HepG2 (cell line): ENCODE data around the gene BIRC6. TPM values are rescaled to one million over a fixed set of nuclear protein-coding genes. Genes with fewer than 3 reads are reported as not detected.

ENCODE experiments used
- ATAC-seq: fragments of 200-7000 bp; cut with Tn5 transposase; 3 replicates; pipeline ENCODE4 v1.9.1; 2020; ENCODE audit warnings: mild to moderate bottlenecking, moderate library complexity
- BruUV-seq: library from RNA; stranded (reverse); fragments of 400-500 nt; replicated peaks from 2 replicates; lab custom pipeline; 2021; lab: Mats Ljungman, UMichigan
- CTCF ChIA-PET: fragments of 300-600 bp; formaldehyde crosslinking; extraction: SDS; loops from one replicate; lab custom pipeline; 2021; ENCODE audit warnings: low total read pairs, inconsistent platforms, low intra/inter-chr PET ratio; lab: Yijun Ruan, JAX
- POLR2A ChIA-PET: fragments of 350-600 bp; sonication (Branson Sonifier 250); formaldehyde crosslinking; loops from one replicate; lab custom pipeline; 2020; ENCODE audit warnings: antibody characterized with exemption, inconsistent platforms; lab: Yijun Ruan, JAX
- DNase-seq: peaks from one replicate; pipeline ENCODE4 v3.0.0-alpha.2; 2015; ENCODE audit warnings: low spot score
- FAIRE-seq: peaks from 3 replicates; lab custom pipeline; 2011; peaks lifted over from hg19 to GRCh38; lab: Jason Lieb, UNC
- H2AFZ ChIP-seq: one replicate; pipeline ENCODE4 v1.6.1; 2011; ENCODE audit warnings: low read length, inconsistent platforms
- H3K27ac ChIP-seq: fragments of 300-600 bp; 3 replicates; pipeline ENCODE4 v1.8.0; 2011; ENCODE audit warnings: mixed run types, mild to moderate bottlenecking, mixed read lengths, low read length, inconsistent platforms; ENCODE audit not compliant: insufficient read depth; ENCODE audit errors: extremely low read length
- H3K27me3 ChIP-seq, 2 experiments: fragments of 200-600 bp in 1 of 2; 2 replicates in 1 of 2; 3 replicates in 1 of 2; pipeline versions ENCODE4 v1.6.0 to v1.8.0; 2011; ENCODE audit warnings: low read length in 2 of 2, mild to moderate bottlenecking in 2 of 2, moderate library complexity in 2 of 2, inconsistent platforms in 1 of 2; ENCODE audit not compliant: insufficient read depth in 2 of 2, control insufficient read depth in 1 of 2
- H3K36me3 ChIP-seq, 2 experiments: fragments of 200-600 bp in 1 of 2; replicated peaks in 1 of 2; 2 replicates in 1 of 2; 3 replicates in 1 of 2; pipeline versions ENCODE4 v1.5.1 to v1.8.0; 2011; ENCODE audit warnings: low read length in 2 of 2, inconsistent platforms in 1 of 2; ENCODE audit not compliant: insufficient read depth in 2 of 2, control insufficient read depth in 1 of 2
- H3K4me1 ChIP-seq: 2 replicates; pipeline ENCODE4 v1.5.1; 2012; ENCODE audit warnings: low read length, inconsistent platforms; ENCODE audit not compliant: insufficient read depth
- H3K4me2 ChIP-seq: 2 replicates; pipeline ENCODE4 v1.6.0; 2011; ENCODE audit warnings: low read depth, low read length, inconsistent platforms
- H3K4me3 ChIP-seq, 3 experiments: fragments of 200-600 bp in 1 of 3; sonication (generic), shearing (Covaris generic) in 1 of 3; replicated peaks in 1 of 3; 2 replicates each; pipeline ENCODE4 v1.5.1; 2011 to 2016; ENCODE audit warnings: low read length in 3 of 3, inconsistent platforms in 2 of 3, low read depth in 2 of 3, mild to moderate bottlenecking in 2 of 3, control low read depth in 1 of 3, mixed read lengths in 1 of 3; ENCODE audit not compliant: insufficient read depth in 1 of 3
- H3K79me2 ChIP-seq: one replicate; pipeline ENCODE4 v1.6.1; 2011; ENCODE audit warnings: low read length, inconsistent platforms; ENCODE audit not compliant: insufficient read depth
- H3K9ac ChIP-seq: 2 replicates; pipeline ENCODE4 v1.6.0; 2011; ENCODE audit warnings: mild to moderate bottlenecking, low read depth, low read length, inconsistent platforms; ENCODE audit not compliant: insufficient read depth
- H3K9me3 ChIP-seq: 2 replicates; pipeline ENCODE4 v1.5.1; 2012; ENCODE audit warnings: mild to moderate bottlenecking, low read length
- H4K20me1 ChIP-seq: 2 replicates; pipeline ENCODE4 v1.6.0; 2011; ENCODE audit warnings: inconsistent platforms, mild to moderate bottlenecking, low read length, moderate library complexity; ENCODE audit not compliant: insufficient read depth
- BHLHE40 ChIP-seq: IDR thresholded peaks from 2 replicates; pipeline ENCODE4 v1.6.1; 2011; ENCODE audit warnings: low read length, improper control_type of control experiment
- ERF ChIP-seq: IDR thresholded peaks from 2 replicates; pipeline ENCODE4 v1.6.1; 2018; ENCODE audit warnings: missing biosample characterization, missing genetic modification reagents
- GABPA ChIP-seq, 2 experiments: IDR thresholded peaks; 2 replicates each; pipeline ENCODE4 v1.6.1; 2011 to 2016; ENCODE audit warnings: low read depth in 2 of 2, low read length in 1 of 2, missing biosample characterization in 1 of 2, missing genetic modification characterization in 1 of 2
- HNF4A ChIP-seq: sonication (generic); formaldehyde crosslinking; IDR thresholded peaks from 2 replicates; pipeline ENCODE4 v1.4.0; 2020; ENCODE audit warnings: missing genetic modification reagents
- LRRFIP1 ChIP-seq: sonication (generic); formaldehyde crosslinking; conservative IDR thresholded peaks from 2 replicates; pipeline ENCODE4 v1.4.0; 2020; ENCODE audit warnings: missing genetic modification reagents
- MAFF ChIP-seq: IDR thresholded peaks from 2 replicates; pipeline ENCODE4 v1.6.1; 2011; ENCODE audit warnings: low read depth, low read length, improper control_type of control experiment
- MAFG ChIP-seq: sonication (generic); formaldehyde crosslinking; IDR thresholded peaks from 2 replicates; pipeline ENCODE4 v1.5.1; 2020; ENCODE audit warnings: mild to moderate bottlenecking, missing genetic modification reagents
- MAFK ChIP-seq, 2 experiments: IDR thresholded peaks in 1 of 2; conservative IDR thresholded peaks in 1 of 2; 2 replicates each; pipeline ENCODE4 v1.6.1; 2011; ENCODE audit warnings: improper control_type of control experiment in 2 of 2, low read length in 2 of 2
- PAX8 ChIP-seq: sonication (generic); formaldehyde crosslinking; IDR thresholded peaks from 2 replicates; pipeline ENCODE4 v1.8.0; 2022; ENCODE audit warnings: mild to moderate bottlenecking, missing genetic modification reagents, borderline replicate concordance
- RELA ChIP-seq: sonication (generic); formaldehyde crosslinking; IDR thresholded peaks from 2 replicates; pipeline ENCODE4 v1.4.0; 2020; ENCODE audit warnings: missing genetic modification reagents
- TOPORS ChIP-seq: sonication (generic); formaldehyde crosslinking; IDR thresholded peaks from 2 replicates; pipeline ENCODE4 v1.8.0; 2023; ENCODE audit warnings: mild to moderate bottlenecking, missing genetic modification reagents
- ZFP36 ChIP-seq: fragments of 150-350 bp; IDR thresholded peaks from 2 replicates; pipeline ENCODE4 v1.6.1; 2018; ENCODE audit warnings: borderline replicate concordance, low read length, low read depth; ENCODE audit not compliant: partially characterized antibody
- ZFP37 ChIP-seq: sonication (generic); formaldehyde crosslinking; IDR thresholded peaks from 2 replicates; pipeline ENCODE4 v1.4.0; 2020; ENCODE audit warnings: missing genetic modification reagents, borderline replicate concordance
- ZNF207 ChIP-seq: fragments of 450-650 bp; IDR thresholded peaks from 2 replicates; pipeline ENCODE4 v1.6.1; 2016; ENCODE audit warnings: antibody characterized with exemption, borderline replicate concordance
- ZNF724P ChIP-seq: sonication (generic); formaldehyde crosslinking; IDR thresholded peaks from 2 replicates; pipeline ENCODE4 v1.8.0; 2022; ENCODE audit warnings: missing genetic modification reagents, borderline replicate concordance
- ZNF781 ChIP-seq: sonication (generic); formaldehyde crosslinking; IDR thresholded peaks from 2 replicates; pipeline ENCODE4 v1.5.1; 2020; ENCODE audit warnings: borderline replicate concordance, mild to moderate bottlenecking, missing genetic modification reagents; ENCODE audit errors: not compliant biosample characterization
- WGBS: methylation state at CpG from one replicate; pipeline ENCODE4 v1.1.6; 2017; ENCODE audit warnings: low lambda C conversion rate; 5-methylcytosine and 5-hydroxymethylcytosine counted together
- in situ Hi-C: cut with HindIII; loops from 2 replicates; pipeline ENCODE4 v1.10.0; 2017; ENCODE audit warnings: low pct_unique_long_range_greater_than_20kb; ENCODE audit not compliant: extremely low pct_ligation_motif_present
- intact Hi-C: fragments of 100-400 bp; cut with micrococcal nuclease; formaldehyde crosslinking; loops from one replicate; pipeline ENCODE4 v1.10.0; 2022; ENCODE audit not compliant: unreplicated experiment
- polyA plus RNA-seq, 8 experiments: library from polyadenylated mRNA; depleted of rRNA in 3 of 8; stranded (reverse) in 7 of 8; unstranded in 1 of 8; fragments of >200 nt; fragmentation: Illumina TruSeq in 4 of 8; extraction: Trizol in 4 of 8; gene quantifications; 2 replicates each; pipeline versions ENCODE4 v1.2.1 to v1.2.3, GENCODE V29; 2011 to 2016; ENCODE audit warnings: low read depth in 4 of 8, missing spikeins in 1 of 8, mixed read lengths in 1 of 8; ENCODE audit not compliant: insufficient read depth in 1 of 8
- total RNA-seq, 5 experiments: library from RNA; depleted of rRNA; stranded (reverse); fragments of >200 nt; fragmentation: Illumina TruSeq; extraction: Trizol; gene quantifications; 2 replicates each; pipeline ENCODE4 v1.2.3, GENCODE V29; 2016; ENCODE audit warnings: low read depth in 1 of 5

BIRC6 gene
- total and polyA plus RNA-seq, 2 of the 13 experiments (the other 11 are each of a cell fraction or from before 2014, with no cell fraction given), result 65.6 to 120 TPM

- no peaks in the 10 kb centered on the region for H3K27me3 ChIP-seq
- H4K20me1 ChIP-seq, result no peaks in the 10 kb centered on the region
- intact Hi-C loops (no loop called here), in situ Hi-C loops (no loop called here)
- ATAC-seq (no peak), DNase-seq (no peak), FAIRE-seq (no peak)
- no peak for TF ChIP-seq ZFP36
- TF ChIP-seq ZFP37, result no peak
- no peak for TF ChIP-seq GABPA (IDR thresholded peaks at IDR 0.05; ENCODE audit: low read depth, low read length)
- no peak for TF ChIP-seq GABPA (CRISPR knock-in tag; IDR thresholded peaks at IDR 0.05; ENCODE audit: low read depth)
- TF ChIP-seq RELA (CRISPR knock-in tag), result no peak
- TF ChIP-seq MAFG (CRISPR knock-in tag), result no peak
- TF ChIP-seq TOPORS, result no peak
- H3K9ac ChIP-seq, result no peak overlapping the region
- no peak overlapping the region for H3K4me3 ChIP-seq
- CTCF ChIA-PET, result no interaction called here
- H3K27ac ChIP-seq, result no peak overlapping the region
- no peak overlapping the region for H2AFZ ChIP-seq
- no peak overlapping the region for H3K4me2 ChIP-seq
- H3K79me2 ChIP-seq, result no peaks in the 10 kb centered on the region
- no TSS peak for BruUV-seq
- peaks cover 18 to 81% of the 10 kb centered on the region in 2 experiments for H3K36me3 ChIP-seq
- no peaks in the 10 kb centered on the region for H3K4me1 ChIP-seq
- 98% methylated on average over 2 of the region's 2 CpGs for WGBS
- POLR2A ChIA-PET, result no interaction called here
- no peaks in the 10 kb centered on the region for H3K9me3 ChIP-seq
Observed at GRCh38 chr2:32502941-32503340, 146.1 kb downstream of the BIRC6 start.

GRCh38 chr2:32504877-32505478, 148.2 kb downstream of the BIRC6 start:
- Histone ChIP-seq H3K27me3 (no peaks in the 10 kb centered on the region), H2AFZ (no peak overlapping the region), H3K4me1 (no peaks in the 10 kb centered on the region), H3K4me3 (no peak overlapping the region), H3K9ac (no peak overlapping the region), H4K20me1 (no peaks in the 10 kb centered on the region), H3K9me3 (no peaks in the 10 kb centered on the region), H3K79me2 (no peaks in the 10 kb centered on the region), H3K4me2 (no peak overlapping the region), H3K36me3 (peaks cover 13 to 81% of the 10 kb centered on the region in 2 experiments), H3K27ac (no peak overlapping the region)
- intact Hi-C loops (no loop called here), in situ Hi-C loops (no loop called here)
- ChIA-PET POLR2A (no interaction called here), CTCF (no interaction called here)
- no peak for DNase-seq
- TF ChIP-seq MAFF (peak; percentile 47; the same call in 1 of the 2 replicates), ZNF781 (CRISPR knock-in tag) (no peak), MAFK (conservative IDR thresholded peaks at IDR 0.05 in 1 of 2, IDR thresholded peaks at IDR 0.05 in 1 of 2; ENCODE audit: low read length in 2 of 2) (peak; percentile 37 to 66; a peak in 3 of 4 replicates), LRRFIP1 (CRISPR knock-in tag) (no peak), ERF (CRISPR knock-in tag) (no peak), HNF4A (CRISPR knock-in tag) (no peak), ZNF207 (no peak), BHLHE40 (no peak), ZNF724P (no peak), PAX8 (CRISPR knock-in tag) (no peak)
- BruUV-seq, result no TSS peak
- ATAC-seq, result peak; percentile 56; the same call in 2 of the 3 replicates
- no peak for FAIRE-seq
- WGBS, result 93% methylated on average over 3 of the region's 3 CpGs
